ENCODE results near the gene AQP1. TPM values are rescaled to one million over a fixed set of nuclear protein-coding genes. Genes with fewer than 3 reads are reported as not detected.

The AQP1 gene
- total RNA-seq, 4 donors from 2014 or later: 48.7 to 231 (median 134) TPM

GRCh38 chr7:30877993-30878392, 33.7 kb upstream of the AQP1 start:
- H3K4me1 ChIP-seq: peaks cover 0 to 7% of the 10 kb centered on the region in 2 donors
- H3K27me3 ChIP-seq: no peaks in the 10 kb centered on the region
- H3K27ac ChIP-seq: no peak overlapping the region
- intact Hi-C loops (cut with DNase I): no loop called here
- H3K36me3 ChIP-seq: peaks cover 0 to 7% of the 10 kb centered on the region in 2 donors
- TF ChIP-seq POLR2A (IDR thresholded peaks at IDR 0.05): no peak
- TF ChIP-seq CTCF (IDR thresholded peaks at IDR 0.05): no peak
- no peak overlapping the region for H3K4me3 ChIP-seq (replicated peaks in 1 of 3)
- 92 to 100% methylated on average over 3 to 5 of the region's 5 CpGs for WGBS, 2 donors
- no peak for DNase-seq
- no peaks in the 10 kb centered on the region for H3K9me3 ChIP-seq

- DNase-seq: no peak
- 81 to 86% methylated on average over 14 of the region's 14 CpGs for WGBS, 2 donors
Measured at GRCh38 chr7:30879139-30880124, 32.2 kb upstream of the AQP1 start.

GRCh38 chr7:30880125-30880720, 31.4 kb upstream of the AQP1 start:
- 70% methylated on average over 12 of the region's 12 CpGs for WGBS, 2 donors
- H3K27me3 ChIP-seq: no peaks in the 10 kb centered on the region
- intact Hi-C loops (cut with DNase I): no loop called here
- no peak for DNase-seq
- no peaks in the 10 kb centered on the region for H3K36me3 ChIP-seq
- H3K9me3 ChIP-seq: no peaks in the 10 kb centered on the region
- no peak overlapping the region for H3K27ac ChIP-seq
- no peak for TF ChIP-seq CTCF (IDR thresholded peaks at IDR 0.05)
- TF ChIP-seq POLR2A (IDR thresholded peaks at IDR 0.05): no peak
- H3K4me3 ChIP-seq (replicated peaks in 1 of 3): no peak overlapping the region
- H3K4me1 ChIP-seq: peaks cover 8 to 18% of the 10 kb centered on the region in 2 donors

More at GRCh38 chr7:30879139-30880124, 32.2 kb upstream of the AQP1 start:
- Histone ChIP-seq H3K4me1 (peaks cover 1 to 12% of the 10 kb centered on the region in 2 donors), H3K27me3 (no peaks in the 10 kb centered on the region), H3K4me3 (replicated peaks in 1 of 3) (no peak overlapping the region), H3K27ac (no peak overlapping the region), H3K36me3 (no peaks in the 10 kb centered on the region), H3K9me3 (no peaks in the 10 kb centered on the region)
- intact Hi-C loops (cut with DNase I): no loop called here
- no peak for TF ChIP-seq POLR2A (IDR thresholded peaks at IDR 0.05)
- no peak for TF ChIP-seq CTCF (IDR thresholded peaks at IDR 0.05)

GRCh38 chr7:30880941-30881340, 30.7 kb upstream of the AQP1 start:
- peaks cover 8 to 19% of the 10 kb centered on the region in 2 donors for H3K4me1 ChIP-seq
- WGBS, 2 donors: 94 to 99% methylated on average over 4 of the region's 4 CpGs

More at GRCh38 chr7:30880941-30881340, 30.7 kb upstream of the AQP1 start:
- TF ChIP-seq CTCF (IDR thresholded peaks at IDR 0.05) (no peak), POLR2A (IDR thresholded peaks at IDR 0.05) (no peak)
- Histone ChIP-seq H3K9me3 (no peaks in the 10 kb centered on the region), H3K4me3 (replicated peaks in 1 of 3) (no peak overlapping the region), H3K36me3 (no peaks in the 10 kb centered on the region), H3K27ac (no peak overlapping the region), H3K27me3 (no peaks in the 10 kb centered on the region)
- DNase-seq: no peak
- intact Hi-C loops (cut with DNase I): no loop called here

Measured in thyroid gland (tissue), 4 donors.